Measurements from ENCODE around the gene CDH4.
"Not testable (repeated sequence)": the region's sequence is repeated elsewhere in the genome, so short reads cannot be mapped to it uniquely, and the experiment has no call there.

CDH4 gene

DNA sequence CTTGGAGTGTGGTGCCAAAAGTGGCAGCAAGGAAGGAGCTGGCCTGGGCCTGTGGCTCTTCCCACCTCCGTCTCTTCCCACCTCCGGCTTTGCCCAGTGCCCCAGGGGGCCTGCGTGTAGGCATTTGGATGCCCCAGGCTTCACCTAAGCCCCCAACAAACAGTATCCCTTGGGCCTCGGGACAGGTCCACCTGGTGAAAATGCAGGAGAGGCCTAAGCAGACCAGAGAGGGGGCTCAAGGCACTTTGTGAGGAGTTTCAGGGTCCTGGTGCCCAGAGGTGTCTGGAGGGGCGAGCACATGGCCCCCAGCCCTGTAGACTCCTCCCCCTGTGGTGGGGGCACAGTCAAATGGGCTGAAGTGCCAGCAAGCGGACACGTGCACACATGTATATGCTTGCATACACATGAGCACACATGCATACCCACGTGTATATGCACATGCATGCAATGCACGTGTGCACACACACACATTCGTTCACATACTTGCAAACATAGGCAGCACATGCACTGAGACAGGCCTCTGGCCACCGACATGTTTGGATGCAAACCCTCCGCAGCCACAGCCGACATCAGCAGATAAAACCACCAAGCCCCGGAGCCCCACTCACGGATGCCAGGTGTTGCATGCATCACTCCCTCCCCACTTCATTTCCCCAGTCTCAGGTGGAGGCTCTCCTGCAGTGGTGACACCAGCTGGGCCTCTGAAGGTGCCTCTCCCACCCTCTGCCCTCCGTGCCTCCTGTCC is 689.1 kb downstream of the CDH4 start:
- DNase-seq (ENCODE audit: low read depth, low spot score), result no peak
- H3K27ac ChIP-seq, result no peak overlapping the region

DNA sequence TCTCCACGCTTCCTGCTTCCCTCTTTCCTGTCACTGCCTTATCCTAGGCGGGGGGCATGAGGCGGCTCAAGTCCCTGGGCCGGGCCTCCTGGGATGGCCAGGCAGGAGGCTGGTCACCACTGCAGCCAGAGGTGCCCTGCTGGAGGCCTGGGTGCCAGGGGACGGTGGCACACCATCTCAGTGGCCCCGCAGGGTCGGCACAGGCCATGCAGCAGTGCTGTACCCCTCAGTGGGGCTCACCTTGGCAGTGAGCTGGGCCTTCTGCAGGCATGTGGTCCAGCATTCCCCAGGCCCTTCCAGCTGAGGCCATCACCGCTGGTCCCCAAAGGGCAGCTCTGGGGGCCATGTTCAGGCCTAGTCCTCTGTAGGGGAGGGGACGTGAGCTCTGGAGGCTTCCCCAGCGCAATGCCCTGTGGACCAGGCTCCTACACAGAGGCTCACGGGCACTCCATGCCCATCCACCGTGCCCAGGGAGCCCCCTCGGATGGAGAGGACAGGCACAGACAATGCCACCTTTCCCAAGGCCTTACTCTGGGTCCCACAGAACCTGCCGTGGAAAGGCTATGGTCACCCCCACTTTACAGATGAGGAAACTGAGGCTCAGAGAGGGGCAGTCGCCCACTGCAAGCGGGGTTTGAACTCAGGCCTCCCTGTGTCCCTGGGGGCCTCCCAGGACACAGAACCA is 689.8 kb downstream of the CDH4 start:
- no peak for DNase-seq (ENCODE audit: low read depth, low spot score)
- no peak overlapping the region for H3K27ac ChIP-seq

DNA sequence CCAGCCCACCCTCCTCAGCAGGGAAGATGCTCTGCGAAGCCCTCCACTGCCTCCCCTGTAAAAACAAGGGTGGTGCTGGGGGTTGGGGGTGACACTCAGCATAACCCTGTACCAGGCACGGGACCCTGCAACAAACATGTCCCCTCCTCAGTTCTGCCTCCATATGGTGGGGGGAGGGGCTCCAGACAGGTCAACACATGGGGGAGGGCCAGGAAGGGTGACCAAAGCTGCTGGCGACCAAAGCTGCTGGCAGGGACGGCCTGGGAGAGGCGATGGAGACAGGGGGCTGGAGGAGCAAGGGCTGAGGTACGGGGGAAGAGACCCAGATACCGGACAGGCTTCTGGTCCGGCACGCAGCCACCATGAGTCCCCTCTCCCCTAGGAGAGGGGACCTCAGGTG is 690.5 kb downstream of the CDH4 start:
- no peak for DNase-seq (ENCODE audit: low read depth, low spot score)
- no peak overlapping the region for H3K27ac ChIP-seq

DNA sequence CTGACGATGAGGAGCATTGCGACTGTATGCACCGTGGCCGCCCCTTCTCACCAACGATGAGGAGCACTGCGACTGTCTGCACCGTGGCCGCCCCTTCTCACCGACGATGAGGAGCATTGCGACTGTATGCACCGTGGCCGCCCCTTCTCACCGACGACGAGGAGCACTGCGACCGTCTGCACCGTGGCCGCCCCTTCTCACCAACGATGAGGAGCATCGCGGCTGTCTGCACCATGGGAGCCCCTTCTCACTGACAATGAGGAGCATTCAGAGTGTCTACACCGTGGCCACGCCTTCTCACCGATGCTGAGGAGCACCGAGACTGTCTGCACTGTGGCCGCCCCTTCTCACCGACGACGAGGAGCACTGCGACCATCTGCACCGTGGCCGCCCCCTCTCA is 692.9 kb downstream of the CDH4 start:
- DNase-seq (ENCODE audit: low read depth, low spot score); H3K27ac ChIP-seq: not testable (repeated sequence)

- H3K27ac ChIP-seq, result not testable (repeated sequence)
Observed at GRCh38 chr20:61945495-61945894, 693.4 kb downstream of the CDH4 start.

GRCh38 chr20:61948056-61948455 is 696.0 kb downstream of the CDH4 start:
- H3K27ac ChIP-seq; DNase-seq (ENCODE audit: low read depth, low spot score): not testable (repeated sequence)

More at GRCh38 chr20:61945495-61945894, 693.4 kb downstream of the CDH4 start:
- not testable (repeated sequence) for DNase-seq (ENCODE audit: low read depth, low spot score)

DNA sequence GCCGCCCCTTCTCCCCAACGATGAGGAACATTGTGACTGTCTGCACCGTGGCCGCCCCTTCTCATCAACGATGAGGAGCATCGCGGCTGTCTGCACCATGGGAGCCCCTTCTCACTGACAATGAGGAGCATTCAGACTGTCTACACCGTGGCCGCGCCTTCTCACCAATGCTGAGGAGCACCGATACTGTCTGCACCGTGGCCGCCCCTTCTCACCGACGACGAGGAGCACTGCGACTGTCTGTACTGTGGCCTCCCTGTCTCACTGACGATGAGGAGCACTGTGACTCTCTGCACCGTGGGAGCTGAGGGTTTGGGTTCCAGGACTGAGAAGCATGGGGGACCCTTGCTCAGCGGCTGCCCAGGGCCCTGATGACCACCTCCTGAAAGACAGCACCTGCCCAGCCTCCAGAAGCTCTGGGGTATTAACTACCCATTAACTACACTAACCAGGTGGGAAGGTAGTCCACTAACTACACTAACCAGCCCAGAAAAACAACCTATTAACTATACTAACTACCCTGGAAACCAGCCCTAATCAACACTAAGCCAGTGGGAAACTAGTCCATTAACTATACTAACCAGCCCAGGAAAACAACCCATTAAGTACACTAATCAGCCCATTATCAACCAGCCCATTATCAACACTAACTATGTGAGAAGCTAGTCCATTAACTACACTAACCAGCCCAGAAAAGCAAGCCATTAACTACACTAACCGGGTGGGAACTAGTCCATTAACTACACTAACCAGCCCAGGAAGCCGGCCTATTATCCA is 696.7 kb downstream of the CDH4 start:
- no peak for DNase-seq (ENCODE audit: low read depth, low spot score)

GRCh38 chr20:61949363-61949713 is 697.3 kb downstream of the CDH4 start:
- DNase-seq (ENCODE audit: low read depth, low spot score), result no peak
- H3K27ac ChIP-seq, result no peak overlapping the region

More for the DNA sequence above, 696.7 kb downstream of the CDH4 start:
- no peak overlapping the region for H3K27ac ChIP-seq

DNA sequence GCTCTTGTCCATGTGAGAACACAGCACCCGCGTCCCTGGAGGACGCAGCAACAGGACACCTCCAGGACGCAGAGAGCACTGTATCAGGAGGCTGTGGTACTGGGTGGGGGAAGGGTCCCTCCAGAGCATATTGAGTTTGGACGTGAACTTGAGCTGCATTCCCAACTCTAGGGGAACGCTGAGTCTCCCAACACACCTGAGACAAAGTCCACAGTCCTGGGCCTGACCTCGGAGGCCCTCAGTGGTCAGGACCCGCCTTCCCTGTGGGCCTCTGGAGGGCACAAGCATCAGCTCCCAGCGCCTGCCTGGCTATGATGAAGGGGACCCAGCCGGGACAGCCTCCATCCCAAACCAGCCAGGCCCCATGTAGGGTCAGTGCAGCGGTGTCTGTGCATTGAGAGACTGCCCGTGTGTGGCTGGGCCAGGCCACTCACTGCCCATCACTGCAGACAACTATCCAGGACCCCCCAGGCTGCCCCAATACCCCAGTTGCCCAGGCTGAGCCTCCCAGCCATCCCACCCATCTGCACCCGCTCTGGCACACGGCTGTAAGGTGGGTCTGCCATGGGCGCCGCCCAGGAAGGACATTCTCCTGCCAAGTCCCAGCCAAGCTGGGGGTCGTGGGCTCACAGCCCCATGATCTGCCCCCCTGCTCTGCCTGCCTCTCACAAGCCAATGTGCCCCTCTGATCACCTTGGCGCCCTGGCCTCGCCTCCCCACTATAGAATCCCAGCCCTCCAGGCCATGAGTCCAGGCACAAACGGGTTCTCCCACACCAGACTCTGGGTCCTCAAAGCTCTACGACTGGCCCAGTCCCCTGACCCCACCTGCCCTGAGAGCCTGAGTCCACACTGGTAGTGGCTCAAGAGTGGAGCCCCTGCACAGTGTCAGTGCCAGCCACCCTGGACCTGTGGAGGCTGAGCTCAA is 697.9 kb downstream of the CDH4 start:
- DNase-seq (ENCODE audit: low read depth, low spot score), result no peak
- H3K27ac ChIP-seq, result no peak overlapping the region

- no peak overlapping the region for H3K27ac ChIP-seq
- no peak for DNase-seq (ENCODE audit: low read depth, low spot score)
Observed at GRCh38 chr20:61950641-61951071, 698.6 kb downstream of the CDH4 start.

DNA sequence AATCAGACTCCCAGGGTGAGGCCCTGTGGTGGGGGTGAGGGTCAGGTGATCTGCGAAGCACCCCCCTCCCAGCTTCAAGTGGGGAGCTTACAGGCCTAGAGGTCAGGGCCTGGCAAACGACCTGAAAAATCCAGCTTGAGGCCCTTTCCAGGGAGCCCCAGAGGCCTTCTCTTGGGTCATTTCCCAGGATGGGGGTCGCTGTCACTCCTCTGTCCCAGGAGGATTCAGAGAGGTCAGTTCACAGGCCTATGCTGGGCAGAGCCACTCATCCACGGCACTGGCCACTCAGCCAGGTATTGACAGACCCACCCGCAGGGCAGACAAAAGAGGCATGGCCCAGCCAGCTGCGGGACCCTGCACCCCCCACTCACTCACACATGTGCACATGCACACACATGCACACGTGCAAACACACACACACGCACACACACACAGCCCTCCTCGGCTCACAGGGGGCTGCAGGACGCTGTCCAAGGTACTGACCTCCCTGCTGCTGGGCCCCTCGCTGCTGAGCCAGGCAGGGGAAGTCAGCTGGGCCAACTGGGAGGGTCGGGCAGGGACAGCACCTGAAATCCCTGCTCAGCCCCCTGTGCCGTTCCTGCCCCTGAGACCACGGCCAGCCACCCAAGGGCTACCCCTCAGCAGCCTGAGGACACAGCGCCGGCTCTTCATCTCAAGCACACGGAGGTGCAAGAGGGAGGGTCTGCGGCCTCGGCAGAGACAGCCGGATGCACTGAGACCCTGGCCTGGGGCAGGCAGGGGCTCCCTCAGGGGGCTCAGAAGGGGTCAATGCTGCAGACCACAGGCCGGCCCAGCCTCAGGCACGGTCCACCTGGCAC is 699.9 kb downstream of the CDH4 start:
- DNase-seq (ENCODE audit: low read depth, low spot score), result no peak
- H3K27ac ChIP-seq, result no peak overlapping the region

GRCh38 chr20:61953037-61954021 is 701.3 kb downstream of the CDH4 start:
- H3K27ac ChIP-seq, result no peak overlapping the region
- no peak for DNase-seq (ENCODE audit: low read depth, low spot score)

- DNase-seq (ENCODE audit: low read depth, low spot score), result no peak
- no peak overlapping the region for H3K27ac ChIP-seq
Observed at GRCh38 chr20:61954276-61955021, 702.4 kb downstream of the CDH4 start.

- DNase-seq (ENCODE audit: low read depth, low spot score), result no peak
Observed at GRCh38 chr20:61955668-61956395, 703.8 kb downstream of the CDH4 start.

DNA sequence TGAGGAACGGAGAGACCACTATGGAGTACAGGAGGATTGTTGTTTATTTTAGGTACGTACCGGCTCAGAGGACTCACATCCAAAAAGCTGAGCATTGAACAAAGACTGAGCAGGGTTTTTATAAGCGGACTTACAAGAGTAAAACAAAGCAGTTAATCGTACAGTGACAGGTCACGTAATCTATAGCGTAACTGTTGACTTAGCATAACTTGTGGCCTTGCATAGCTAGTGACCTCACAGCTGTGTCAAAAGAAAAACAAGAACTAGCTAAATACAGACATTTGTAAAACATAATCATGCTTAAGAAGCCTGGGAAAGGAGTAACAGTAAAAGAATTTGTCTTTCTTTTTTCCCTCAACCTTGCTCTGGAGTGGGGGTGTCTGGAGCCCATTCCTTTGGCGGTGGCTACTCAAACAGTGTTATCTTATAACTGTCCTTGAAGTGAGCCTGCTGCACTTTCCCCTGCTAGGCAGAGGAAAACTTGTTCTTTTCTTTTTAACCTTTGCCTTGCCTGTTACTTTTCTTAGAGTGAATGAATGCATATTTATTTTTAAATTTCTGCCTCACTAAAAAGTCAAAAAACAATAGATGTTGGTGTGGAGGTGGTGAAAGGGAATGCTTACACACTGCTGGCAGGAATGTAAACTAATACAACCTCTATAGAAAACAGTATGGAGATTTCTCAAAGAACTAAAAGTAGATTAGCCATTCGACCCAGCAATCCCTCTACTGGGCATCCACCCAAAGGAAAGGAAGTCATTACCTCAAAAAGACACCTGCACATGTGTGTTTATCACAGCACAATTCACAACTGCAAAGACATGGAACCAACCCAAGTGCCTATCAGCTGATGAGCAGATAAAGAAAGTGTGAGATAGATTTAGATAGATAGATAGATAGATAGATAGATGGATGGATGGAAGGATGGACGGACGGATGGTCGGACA is 704.6 kb downstream of the CDH4 start:
- DNase-seq (ENCODE audit: low read depth, low spot score), result no peak
- H3K27ac ChIP-seq, result no peak overlapping the region

More at GRCh38 chr20:61955668-61956395, 703.8 kb downstream of the CDH4 start:
- no peak overlapping the region for H3K27ac ChIP-seq
